ENCODE data around the gene POLN.
"Not testable (repeated sequence)": the region's sequence is repeated elsewhere in the genome, so short reads cannot be mapped to it uniquely, and the experiment has no call there.

The POLN gene

DNA sequence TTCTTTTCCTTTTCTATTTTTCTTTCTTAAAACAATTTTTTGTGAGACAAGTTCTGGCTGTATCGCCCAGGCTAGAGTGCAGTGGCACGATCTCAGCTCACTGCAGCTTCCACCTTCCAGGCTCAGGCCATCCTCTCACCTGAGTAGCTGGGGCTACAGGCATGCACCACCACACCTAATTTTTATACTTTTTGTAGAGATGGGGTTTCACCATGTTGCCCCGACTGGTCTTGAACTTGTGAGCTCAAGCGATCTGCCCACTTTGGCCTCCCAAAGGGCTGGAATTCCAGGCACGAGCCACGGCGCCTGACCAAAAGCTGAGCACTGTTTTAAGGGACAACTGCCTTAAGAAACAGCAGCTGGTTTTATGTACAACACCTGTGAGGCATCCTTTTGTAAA, 192.1 kb downstream of the POLN start:
- no peak for DNase-seq

DNA sequence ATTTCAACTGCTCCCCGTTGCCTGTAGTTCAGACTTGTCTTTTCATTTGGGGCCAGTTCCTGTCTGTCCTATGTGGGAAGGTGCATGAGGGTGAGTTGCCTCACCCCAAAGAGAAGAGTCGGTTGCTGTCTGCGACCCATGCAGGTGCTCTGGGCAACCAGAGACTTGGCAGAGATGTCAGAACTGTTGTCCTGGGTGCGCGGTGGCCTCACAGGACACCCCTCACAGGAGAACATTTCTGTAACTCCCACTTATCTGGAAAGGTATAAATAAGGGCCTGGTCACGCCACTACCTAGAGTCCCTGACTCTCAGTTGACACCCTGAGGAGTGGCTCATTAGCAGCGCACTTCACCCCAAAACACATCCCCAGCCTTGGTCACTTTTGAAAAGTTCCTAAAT, 192.5 kb downstream of the POLN start:
- no peak for DNase-seq

DNA sequence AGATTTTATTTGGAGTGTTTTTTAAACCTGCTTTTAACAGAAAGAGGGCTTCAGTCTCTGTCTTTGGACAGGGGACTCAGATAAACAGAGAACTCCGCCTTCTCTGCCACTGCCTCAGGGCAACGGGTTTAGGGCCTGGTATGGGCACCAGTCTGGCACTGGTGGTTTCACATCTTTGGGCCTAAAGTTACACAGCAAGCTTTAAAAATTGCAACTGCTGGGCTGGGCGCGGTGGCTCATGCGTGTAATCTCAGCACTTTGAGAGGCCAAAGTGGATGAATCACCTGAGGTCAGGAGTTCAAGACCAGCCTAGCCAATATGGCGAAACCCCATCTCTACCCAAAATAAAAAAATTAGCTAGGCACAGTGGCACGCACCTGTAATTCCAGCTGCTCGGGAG, 193.1 kb downstream of the POLN start:
- no peak for DNase-seq

DNA sequence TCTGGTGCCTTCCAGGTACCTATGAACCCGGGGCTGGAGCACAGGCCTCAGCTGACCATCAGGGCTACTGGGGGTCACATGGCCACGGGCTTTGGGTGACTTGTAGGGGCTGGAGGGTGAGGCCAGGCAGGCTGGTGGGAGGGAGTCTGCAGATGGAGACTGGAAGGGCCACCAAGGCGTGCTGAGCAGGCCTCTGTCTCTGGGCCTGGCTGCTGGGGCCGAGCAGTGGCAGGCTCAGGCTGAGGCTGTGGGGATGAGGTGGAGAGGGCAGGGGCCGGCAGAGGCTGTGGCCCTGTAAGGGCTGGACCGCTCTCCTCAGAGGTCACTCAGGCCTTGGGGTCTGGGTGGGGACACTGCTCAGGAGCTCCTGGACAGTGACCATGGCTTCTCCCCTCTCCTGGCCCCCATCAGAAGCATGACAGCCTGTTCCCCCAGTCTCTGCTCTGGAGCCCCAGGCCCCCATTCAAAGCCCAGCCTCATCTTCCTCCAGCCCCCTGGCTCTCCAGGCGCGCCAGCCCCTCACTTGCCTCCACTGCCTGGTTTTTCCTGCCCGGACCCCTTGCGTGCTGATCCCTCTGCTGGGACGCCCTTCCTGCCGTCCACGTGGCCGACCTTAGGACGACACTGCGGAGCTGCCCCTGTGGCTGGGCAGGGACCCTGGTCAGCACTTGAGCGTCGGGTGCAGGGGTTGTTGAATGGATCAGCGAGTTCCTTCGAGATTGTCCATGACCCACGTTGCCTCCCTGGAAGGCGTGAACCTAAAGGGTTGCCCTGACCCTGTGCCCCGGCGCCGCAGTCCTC, 193.9 kb downstream of the POLN start:
- DNase-seq = no peak

DNA sequence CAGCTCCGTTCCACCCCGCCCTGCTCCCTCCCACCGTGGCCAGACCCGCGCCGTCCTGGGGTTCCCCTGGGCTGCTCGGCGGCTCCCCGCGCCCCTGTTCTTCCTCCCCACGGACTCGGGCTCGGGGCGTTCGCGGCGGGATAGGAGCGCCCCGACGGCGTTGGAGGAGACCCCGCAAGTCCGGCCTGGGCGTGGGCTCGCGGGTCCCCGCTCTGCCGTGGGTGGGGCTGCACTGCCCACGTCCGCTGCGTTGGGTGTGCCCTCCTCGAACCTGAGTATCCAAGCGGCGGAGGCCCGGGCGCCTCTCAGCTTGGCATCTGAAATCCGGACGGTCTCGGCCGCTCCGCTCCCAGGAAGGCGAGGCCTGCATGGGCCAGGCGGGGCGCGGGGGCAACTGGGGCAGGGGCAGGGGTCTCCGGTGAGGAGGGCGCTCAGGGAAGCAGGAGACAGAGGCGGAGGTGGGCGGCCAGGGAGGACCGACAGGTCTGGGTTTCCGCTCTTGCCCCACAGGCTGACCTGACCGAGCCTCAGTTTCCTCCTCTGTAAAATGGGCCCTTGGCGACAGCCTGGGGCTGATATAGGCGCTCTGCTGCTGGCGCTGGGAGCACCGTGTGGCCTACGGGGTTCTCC, 194.8 kb downstream of the POLN start:
- DNase-seq = no peak

DNA sequence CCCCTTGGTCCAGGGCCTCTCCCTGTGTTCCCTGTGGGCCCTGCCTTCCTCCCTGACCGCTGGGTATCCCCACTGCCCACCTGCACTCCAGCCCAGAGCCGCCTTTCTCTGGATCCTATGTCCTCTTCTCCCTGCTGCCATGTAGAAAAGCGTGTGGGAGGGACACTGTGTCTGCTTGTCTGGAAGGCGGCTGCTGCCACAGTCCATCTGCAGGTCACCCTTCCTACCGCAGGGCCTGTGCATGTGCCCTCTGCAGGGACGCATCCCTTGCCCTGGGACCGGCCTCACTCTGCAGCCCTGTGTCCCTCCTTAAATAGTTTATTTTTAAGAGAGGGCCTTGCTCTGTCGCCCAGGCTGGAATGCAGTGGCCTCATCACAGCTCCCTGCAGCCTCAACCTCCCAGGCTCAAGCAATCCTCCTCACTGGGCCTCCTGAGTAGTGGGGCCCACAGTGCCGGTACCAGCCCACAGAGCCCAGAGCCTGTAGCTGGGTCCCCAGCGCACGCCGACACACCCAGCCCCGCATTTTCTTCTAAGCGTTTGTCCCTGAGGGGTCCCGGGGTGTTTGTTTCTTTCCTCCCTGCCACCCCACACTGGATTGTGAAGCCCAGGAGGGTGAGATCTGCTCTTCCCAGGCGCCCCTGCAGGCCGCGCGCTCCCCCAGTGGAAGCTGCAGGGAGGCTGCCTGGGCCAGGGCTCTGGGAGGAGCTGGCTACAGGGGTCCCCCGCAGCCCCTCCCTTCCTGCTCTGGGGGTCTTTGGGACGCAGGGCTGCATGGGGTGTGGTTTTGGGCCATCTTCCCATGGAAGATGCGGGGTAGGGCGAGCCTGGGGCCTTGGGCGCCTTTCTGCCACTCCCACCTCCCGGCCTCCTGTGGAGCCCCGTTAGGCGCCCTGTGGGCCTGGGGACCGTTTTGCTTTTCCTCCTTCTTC, 195.6 kb downstream of the POLN start:
- no peak for DNase-seq

DNA sequence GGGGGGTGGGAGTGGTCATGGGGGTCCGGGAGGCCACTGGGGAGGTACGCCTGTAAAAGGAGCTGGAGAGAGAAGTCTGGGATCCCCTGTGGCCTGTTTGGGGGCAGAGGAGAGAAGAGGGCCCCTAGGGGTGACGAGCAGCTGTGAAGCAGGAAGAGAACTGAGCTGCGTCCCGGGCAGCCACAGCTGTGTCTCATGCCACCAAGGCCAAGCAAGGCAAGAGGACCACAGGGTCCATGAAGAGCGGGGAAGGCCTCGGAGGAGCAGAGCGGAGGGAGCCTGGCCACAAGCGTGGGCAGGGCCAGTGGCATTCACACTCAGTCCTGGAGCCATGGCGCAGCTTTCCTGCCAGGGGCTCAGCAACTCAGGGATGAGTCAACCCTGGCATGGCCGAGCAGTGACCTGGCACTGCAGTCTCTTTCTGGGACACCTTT, 196.4 kb downstream of the POLN start:
- DNase-seq = no peak

DNA sequence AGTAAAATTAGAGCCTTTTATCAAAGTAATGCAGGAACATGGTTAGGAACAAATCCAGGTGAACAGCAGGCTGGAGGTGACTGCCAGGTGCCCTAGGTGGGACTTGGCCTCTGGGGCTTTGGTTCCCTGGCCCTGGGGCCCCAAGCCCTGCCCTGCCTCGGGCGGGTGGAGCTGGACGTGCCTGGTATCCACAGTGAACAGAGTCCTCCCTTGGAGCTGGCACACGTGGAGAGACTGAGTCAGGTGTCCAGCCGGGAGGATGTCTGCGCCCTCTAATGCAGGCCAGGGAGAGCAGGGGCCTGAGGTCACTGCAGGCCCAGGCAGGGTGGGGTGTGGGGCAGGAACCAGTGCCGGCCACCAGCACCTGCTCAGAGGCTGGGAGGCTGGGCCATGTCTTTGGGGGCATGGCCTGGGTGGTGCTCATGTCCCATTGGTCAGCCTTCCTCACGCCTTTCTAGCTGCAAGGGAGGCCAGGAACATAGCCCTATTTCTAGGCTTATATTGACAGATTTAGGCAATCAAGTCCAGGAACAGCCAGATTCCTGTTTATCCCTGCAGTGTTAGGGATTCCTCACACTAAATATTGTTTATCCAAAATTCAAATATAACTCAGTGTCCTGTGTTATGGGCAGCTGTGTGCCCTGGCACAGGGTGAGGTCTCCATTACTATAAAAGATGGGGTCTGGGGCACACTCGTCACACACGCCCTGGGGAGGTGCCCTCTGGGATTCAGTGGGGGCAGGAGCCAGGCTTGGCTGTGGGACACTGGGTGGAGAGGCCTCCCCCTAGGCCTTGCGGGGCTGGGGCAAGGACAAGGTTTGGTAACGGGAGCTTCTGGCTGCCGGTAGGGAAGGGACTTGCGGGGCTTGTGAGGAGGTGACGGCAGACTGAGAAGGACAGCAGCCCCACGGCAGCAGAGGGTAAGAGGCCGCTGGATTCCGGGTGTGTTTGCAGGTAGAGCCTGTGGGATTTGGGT, 197.1 kb downstream of the POLN start:
- DNase-seq = no peak

DNA sequence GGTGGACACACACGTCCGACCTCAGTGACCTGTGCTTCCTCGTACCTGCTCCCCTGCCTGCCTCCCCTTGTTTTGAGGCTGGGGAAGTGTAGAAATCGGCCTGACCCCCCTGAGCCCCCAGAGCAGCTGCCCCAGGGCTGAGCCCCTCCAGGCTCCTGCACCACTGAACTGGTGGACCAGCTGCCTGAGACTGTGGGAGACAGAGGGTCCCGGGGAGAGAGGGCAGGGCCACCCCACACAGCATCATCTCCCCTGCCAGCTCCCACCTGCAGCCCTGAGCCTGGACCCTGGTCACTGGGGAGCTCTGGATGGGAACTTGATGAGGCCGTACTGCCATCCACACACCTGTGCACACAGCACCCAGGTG, 197.8 kb downstream of the POLN start:
- no peak for DNase-seq

DNA sequence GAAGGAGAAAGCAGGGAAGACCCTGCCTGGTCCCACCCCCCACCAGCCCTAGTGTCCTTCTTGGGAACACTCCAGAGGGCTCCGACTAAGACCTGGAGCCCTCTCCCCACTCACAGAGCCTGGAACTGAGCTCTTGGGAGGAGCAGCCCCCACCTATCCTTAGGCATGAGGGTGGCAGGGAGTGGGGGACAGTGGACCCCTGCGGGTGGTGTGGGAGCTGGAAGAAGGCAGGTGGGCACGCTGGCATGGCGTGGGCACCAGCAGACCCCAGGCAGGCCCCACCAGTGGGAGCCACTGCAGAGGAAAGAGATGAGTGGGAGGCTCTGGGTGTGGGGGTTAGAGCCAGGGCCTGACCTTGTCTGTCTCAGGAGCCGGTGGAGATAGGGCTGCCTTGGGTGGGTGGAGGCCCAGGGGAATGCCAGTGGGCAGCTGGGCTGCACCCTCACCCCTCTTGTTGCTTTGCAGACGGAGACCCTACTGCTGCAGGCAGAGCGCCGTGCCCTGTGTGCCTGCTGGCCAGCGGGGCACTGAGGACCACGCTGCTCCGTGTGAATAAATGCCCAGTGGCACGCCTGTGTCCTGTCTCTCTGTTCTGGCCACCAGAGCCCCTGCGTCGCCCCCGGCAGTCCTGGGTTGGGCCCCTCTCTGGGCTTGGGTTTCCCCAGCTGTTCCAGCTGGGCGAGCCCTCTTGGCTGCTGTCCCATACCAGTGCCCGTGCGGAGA, 198.4 kb downstream of the POLN start:
- DNase-seq = no peak

DNA sequence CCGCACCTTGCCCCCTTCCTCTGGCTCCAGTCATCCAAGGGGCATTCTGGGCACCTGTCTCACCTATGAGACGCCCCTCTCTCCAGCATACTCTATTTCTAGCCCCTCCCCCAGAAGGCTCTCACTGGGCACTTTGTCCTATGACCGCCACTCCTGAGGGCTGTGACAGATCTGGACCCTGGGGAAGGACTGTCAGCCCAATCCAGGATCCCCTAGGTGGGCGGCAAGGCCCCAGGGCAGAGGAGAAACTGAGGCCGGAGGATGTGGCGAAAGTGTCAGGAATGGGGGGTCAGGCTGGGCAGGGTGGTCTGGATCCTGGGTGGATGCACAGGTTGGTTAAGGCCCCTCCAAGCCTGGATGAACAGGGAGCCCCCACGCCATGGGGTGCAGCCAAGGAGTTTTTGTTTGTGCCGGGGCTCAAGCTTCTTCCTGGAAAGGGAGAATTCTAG, 198.9 kb downstream of the POLN start:
- DNase-seq = no peak

DNA sequence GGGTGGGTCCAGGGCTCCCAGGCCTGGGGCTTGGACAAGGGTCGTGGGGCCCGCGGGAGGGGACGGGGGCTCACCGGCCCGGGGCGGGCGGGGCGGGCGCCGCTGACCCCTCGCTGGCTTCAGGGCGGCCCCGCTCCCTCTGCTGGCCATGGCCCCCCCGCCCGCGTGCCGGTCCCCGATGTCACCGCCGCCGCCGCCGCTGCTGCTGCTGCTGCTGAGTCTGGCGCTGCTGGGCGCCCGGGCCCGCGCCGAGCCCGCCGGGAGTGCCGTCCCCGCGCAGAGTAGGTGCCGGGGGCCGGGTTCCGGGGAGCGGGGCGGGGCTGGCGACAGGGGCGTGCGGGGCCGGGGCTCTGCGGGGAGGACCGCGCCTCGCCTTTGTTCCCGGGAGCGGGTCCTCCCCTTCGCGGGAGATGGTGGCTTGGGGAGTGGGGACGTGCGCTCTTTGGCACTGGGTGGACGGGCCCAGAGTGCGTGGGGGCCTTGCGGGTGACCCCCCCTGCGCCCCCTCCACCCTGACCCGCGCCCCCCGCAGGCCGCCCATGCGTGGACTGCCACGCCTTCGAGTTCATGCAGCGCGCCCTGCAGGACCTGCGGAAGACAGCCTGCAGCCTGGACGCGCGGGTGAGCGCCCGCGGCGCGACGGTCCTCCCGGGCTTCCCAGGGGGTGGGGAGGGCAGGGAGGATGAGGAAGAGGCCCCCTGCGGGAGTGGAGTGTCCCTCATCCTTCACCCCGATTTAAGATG, 199.5 kb downstream of the POLN start:
- peak; percentile 56 for DNase-seq

DNA sequence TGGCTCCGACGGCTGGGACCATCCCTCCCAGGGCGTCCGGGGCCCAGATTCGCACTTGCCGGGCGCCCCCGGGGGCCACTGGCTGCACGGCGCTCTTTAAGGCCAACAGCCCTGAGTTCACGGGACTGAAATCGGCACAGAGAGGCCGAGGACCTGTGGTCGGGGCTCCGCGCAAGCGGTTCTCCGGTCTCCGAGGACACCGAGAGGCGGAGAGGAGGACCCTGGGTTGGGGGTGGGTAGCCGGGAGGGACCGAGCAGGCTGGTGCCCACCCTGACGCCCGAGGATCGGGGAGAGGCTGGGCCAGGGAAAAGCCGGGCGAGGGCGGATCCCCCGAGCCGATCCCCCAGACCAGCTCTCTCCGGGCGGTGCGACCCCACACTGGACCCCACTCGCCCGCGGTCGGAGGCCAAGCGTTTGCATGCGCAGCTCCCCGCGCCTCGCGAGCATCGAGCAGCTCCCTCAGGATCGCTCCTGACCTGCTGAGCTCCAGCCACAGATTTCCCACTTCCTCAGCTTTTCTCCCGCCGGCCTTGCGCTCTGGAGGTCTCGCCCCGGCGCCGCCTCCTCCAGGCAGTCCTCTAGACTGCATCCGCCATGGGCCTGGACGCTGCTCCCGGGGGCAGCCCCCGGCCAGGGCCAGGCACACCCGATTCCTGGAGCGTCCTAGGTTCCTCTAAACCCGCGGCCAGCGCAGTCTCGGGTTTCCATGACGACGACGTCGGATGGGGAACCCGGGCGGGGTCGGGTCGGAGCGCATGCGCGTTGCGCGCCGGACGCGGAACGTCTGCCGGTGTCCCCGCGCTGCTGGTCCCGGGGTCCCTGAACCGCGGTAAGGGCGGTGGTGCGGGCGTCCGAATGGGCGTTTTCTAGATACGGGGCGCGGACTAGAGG, 200.4 kb downstream of the POLN start:
- peak; percentile 90 for DNase-seq

DNA sequence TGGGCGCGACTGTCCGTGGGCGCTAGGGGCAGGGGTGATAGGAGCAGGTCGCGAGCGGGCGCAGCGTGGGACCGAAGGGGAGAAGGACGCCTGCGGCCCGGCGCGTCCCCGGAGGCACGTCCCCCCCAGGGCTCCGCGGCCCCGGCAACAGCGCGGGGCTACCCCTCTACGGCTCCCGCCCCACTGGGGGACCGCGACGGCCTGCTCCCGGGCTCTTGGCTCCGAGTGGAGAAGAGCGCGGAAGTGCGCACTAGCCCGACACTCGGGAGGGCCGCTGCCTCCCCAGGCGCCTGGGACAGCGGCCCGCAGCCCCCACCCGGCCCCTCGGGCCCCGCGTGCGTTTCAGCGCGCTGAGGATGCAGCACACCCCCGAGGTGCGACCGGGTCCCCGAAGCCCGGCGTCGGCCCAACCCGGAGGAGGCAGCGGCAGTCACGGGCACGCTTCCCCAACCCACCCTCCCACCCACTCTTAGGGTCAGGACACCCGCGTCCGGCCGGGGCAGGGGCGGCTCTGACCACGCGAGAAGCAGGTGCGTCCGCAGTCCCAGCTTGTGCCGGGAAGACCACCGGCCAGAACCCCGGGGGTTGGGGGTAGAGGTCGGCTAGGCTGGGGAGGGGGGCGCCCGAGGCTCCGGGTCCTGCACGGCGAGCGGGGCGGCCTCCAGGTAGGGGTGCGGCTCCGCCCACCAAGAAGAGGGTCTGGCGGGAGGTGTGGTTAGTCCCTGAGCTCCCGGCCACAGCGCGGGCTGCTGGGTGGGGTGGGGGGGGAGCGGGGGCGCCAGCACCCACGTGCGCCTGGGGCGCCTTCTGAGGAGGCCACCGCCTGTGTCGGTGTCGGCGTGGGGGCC, 201.3 kb downstream of the POLN start:
- DNase-seq = no peak

DNA sequence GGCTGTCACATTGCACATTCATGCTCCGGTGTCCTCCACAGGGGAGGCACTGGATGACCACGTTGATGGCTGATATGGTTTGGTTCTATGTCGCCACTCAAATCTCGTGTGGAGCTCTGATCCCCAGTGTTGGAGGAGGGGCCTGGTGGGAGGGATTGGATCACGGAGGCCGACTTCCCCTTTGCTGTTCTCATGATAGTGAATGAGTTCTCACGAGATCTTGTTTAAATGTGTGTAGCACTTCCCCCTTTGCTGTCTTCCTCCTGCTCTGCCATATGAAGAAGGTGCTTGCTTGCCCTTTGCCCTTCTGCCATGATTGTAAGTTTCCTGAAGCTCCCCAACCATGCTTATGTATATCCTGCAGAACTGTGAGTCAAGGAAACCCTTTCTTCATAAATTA, 205.1 kb downstream of the POLN start:
- DNase-seq = no peak

DNA sequence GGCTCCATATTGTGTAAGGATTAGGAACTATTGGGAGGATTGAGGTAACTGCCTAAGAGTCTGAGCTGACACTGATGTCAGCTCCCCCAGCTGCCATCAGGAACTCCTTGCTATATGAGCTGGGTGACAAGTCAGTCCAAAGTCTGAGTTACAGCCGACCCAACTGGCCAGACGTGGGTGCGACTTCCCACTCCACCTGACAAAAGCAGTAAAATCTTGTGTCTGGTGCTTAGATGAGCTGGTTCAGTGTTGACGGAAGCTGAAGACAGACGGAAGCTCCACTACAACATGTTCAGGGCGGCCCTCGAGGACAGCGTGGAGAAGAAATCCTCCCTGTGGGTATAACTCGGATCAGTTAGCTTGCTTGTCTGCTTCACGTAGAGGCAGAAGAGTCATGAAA, 205.6 kb downstream of the POLN start:
- no peak for DNase-seq

DNA sequence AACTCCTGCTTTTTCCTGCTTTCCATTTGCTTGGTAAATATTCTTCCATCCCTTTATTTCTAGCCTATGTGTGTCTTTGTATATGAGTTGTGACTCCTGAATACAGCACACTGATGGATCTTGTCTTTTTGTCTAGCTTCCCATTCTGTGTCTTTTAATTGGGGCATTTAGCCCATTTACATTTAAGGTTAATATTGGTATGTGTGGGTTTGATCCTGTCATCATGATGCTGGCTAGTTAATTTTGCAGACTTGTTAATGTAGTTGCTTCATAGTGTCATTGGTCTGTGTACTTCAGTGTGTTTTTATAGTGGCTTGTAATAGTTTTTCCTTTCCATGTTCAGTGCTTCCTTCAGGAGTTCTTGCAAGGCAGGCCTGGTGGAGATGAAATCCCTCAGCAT, 210.8 kb downstream of the POLN start:
- not testable (repeated sequence) for DNase-seq

DNA sequence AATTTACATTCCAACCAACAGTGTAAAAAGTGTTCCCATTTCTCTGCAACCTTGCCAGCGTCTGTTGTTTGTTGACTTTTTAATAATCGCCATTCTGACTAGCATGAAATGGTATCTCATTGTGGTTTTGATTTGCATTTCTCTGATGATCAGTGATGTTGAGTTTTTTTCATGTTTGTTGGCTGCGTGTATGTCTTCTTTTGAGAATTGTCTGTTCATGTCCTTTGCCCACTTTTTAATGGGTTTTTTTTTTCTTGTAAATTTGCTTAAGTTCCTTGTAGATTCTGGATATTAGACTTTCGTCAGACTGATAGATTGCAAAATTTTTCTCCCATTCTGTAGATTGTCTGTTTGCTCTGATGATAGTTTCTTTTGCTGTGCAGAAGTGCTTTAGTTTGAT, 214.8 kb downstream of the POLN start:
- not testable (repeated sequence) for DNase-seq

DNA sequence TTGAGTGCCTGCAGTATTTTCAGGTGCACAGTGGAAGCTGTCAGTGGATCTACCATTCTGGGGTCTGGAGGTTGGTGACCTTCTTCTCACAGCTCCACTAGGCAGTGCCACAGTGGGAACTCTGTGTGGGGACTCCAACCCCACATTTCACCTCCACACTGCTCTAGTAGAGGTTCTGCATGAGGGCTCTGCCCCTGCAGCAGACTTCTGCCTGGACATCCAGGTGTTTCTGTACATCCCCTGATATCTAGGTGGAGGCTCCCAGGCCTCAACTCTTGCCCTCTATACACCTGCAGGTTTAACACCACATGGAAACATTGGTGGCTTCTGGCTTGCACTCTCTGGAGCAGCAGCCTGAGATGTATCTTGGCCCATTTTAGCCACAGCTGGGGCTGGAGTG, 216.1 kb downstream of the POLN start:
- DNase-seq = no peak
